NCI-H146 (cell line): Measurements from ENCODE around the gene SIGLEC15.
A peak's percentile ranks its signal among the peaks of the same experiment; 100 is the strongest.
"Not testable (repeated sequence)": the region's sequence is repeated elsewhere in the genome, so short reads cannot be mapped to it uniquely, and the experiment has no call there.

ENCODE experiments used
- DNase-seq: peaks from one replicate; lab custom pipeline; 2025; lab: John Stamatoyannopoulos, UW

Gene SIGLEC15, protein sequence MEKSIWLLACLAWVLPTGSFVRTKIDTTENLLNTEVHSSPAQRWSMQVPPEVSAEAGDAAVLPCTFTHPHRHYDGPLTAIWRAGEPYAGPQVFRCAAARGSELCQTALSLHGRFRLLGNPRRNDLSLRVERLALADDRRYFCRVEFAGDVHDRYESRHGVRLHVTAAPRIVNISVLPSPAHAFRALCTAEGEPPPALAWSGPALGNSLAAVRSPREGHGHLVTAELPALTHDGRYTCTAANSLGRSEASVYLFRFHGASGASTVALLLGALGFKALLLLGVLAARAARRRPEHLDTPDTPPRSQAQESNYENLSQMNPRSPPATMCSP

DNA sequence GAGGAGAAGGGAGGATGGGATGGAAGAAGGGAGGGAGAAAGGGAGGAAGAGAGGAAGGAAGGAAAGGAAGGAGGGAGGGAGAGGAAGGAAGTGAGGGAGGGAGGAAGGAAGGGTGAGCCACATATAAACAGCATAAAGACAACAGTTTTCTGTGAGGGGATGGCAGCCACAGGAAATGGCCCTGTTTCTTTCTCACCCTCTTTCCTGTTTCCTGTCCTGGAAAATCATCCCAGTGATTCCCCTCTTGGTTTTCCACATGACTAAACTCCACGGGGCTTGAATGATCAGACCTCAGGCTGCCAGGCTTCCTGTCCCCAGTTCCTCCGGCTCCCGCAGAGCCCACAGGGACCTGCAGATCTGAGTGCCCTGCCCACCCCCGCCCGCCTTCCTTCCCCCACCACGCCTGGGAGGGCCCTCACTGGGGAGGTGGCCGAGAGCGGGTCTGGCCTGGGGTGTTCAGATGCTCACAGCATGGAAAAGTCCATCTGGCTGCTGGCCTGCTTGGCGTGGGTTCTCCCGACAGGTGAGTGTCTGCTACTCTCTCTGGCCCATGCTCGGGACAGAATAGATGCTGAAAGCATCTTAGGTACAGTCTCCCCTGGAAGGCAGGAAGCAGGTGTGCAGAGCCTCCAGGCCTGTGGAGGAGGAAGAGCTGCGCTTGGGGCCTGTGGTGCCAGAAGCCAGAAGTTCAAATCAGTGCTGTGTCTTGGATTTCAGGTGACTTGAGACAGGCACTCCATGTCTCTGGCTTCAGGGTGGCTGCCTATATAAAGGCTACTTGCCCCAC, at the start of gene SIGLEC15:
Gene SIGLEC15 (plus strand): TSS at position 418 of the 787 bp plus-strand sequence. CDS start 54 bp downstream, at position 472.
- peak; percentile 54 for DNase-seq

DNA sequence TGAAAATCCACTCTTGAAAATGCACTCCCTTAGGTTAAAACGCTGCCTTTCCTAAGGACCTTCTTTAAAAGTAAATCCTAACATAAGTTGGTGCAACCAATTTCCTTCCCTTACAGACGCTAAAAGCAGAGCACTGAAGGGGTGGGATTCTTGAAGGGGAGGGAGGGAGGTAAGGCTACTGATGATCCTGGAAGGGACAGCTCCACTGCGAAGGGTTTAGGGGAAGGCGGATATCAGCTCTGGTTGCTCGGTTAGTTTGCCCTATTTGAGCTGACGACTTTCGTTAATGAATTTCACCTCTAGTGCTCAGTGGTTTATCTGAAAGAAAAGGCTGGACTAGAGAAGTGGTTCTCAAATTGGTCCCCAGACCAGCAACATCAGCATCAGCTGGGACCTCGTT, 49.7 kb upstream of the SIGLEC15 start:
- no peak for DNase-seq

DNA sequence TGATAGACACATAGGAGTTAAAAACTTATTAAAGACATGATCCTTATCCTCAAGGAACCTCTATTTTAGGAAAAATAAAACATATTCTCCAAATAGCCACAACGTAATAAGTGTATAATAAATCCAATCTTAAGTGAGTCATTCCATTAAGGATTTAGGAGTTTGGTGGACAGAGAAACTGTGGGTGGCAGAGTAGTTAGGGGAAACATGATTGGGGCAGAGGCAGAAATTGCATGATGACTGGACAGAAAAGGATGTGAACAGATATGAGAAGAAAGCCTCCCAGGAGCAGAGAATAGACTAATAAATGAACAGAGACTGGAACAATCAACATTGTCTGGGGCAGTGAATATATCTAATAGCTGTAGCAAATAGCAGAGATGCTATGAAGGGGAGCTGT, 48.1 kb upstream of the SIGLEC15 start:
- DNase-seq: no peak

DNA sequence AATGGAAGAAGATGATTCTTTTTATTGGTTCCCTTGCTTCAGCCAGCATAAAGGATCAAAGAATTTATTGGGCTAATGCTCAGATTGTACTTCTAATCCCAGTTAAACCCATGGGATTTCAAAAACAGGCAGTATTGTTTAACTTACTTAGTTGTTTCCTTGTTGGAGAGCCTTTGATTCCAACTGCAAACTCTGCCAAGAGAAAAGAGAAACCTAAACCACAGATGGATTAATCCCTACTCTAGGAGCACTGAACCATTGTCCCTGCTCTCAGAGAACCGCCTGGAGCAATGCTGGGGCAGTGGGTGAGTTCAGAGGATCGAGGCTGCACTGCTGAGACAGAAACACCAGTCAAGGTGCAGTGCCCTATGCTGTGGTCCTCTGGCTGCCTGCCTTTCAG, 44.9 kb upstream of the SIGLEC15 start:
- DNase-seq: no peak

DNA sequence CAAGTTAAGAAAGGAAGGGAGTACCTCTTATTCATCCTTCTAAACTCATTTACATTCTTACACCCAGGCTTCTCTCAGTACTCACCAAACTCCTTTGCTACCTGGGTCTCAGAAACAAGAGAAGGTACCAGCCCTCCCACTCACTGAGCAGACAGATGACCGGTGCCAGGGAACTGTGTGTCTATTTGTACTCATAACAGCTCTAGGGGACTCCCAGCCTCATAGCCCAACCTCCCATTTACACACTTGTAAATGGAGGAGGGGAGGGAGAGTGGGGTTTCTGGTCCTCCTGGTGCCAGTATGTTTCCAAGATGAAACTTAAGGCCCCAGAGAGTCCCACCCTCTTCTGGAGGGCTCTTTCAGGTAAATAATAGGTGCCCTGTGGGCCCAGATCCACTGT, 42.8 kb upstream of the SIGLEC15 start:
- no peak for DNase-seq

DNA sequence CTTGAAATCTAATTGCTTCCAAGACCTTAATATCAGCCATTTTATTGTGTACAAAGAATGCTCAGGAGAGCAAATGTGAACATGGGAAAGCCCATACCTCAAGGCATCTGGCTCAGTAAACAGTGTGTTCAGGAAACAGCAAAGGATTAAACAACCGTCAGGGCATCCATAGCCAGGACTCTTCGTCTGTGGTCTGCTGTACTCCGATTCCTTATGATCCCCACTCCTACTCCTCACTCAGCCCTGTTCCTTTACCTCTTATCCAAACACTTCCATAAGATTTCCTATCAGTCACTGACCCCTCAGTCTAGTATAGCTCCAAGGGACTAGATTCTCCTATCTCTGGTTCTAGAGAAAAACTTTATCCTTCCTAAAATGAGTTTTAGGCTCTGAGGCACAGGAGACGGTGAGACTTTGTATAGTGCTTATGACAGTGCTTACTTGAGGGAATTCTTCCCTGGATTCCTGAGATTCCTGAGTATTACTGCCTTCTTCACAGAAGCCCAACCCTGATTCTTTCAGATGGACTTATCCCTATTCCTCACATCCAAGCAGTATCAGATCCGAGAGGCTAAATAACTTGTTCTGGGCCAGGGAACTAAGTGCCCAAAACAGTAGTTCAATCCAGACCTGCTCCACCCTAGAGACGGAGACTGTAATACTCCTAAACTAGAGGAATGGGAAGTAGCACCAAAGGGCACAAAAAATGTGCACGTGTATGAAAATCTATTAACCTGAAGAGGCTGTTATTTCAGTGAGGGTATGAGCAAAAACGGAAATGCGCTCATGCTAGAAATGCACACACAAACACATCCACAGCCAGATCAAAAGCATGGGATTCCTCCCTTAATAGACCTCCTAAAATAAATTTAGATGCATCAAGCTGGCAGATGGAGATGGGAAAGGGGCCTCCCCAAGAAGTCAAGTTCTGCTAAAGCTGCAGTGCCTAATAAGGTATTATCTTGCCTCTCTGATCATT, 42.1 kb upstream of the SIGLEC15 start:
- DNase-seq: no peak

DNA sequence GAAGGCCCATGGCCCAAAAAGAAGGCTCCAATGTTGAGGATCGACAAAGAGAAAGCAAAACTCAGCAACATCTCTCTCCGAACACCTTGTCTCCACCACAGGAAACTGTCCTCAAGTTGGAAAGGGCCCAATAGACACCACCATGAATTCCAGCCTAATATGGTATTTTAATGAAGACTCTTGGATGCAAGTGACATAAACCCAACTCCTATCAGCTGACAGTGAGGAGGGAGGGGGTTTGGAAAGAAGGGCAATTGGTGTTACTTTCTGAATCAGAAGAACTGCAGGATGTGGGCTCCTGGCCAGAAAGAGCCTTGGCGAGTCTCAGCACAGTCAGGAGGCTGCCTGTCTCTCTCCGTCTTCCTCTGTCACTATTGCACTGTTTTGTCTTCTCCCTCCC, 40.3 kb upstream of the SIGLEC15 start:
- no peak for DNase-seq

DNA sequence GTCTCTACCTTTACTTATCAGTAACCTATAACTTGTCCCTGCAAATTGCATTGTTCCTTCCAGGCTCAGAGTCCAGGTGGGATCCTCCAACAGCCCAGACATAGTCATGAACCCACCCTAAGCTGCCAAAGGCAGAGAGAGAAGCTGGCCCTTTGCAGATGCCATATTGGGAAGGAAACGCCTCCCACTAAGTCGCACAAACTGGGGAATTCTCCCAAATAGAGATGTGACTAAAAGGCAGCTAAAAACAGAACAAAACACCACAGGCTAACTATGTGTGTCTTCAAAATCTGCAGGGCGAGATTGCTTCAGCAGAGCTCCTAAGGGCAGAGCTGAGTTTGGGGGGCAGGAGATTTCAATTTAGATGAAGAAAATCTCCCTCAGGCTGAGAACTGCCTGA, 38.5 kb upstream of the SIGLEC15 start:
- DNase-seq: no peak

DNA sequence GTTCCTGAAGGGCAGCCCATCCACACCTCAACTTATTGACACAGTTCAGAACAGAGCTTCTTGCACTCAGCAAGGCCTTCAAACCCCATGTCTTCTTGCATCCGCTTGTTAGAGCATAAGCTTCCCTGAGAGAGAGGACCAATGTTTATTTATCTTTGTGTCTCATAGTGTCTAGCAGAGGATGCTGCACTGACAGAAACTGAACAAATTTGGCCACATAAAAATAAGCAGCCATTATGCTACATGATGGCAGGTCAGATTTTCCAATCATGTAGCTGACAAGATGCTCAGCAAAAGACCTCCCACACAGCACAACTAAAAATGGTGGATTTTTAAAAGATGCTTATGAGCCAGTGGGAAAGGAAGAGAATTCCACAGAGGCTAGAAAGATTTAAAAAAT, 38.1 kb upstream of the SIGLEC15 start:
- no peak for DNase-seq

DNA sequence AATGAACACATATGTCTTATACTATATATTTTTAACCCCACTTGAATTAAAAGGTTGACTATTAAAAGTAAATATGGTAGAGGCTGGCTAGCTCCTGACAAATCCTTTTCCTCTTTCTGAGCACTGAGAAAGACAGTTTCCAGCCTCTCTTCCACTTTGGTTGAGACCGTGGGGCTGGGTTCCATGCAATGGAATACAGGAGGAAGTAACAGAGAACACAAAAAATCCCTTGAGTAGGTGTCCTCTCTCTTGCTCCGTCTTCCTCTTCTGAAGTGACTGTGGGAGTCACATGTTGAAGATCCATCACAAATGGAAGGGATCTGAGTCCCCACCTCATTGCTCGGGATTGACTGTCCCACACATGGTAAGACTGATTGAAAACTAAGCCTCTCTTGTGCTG, 36.6 kb upstream of the SIGLEC15 start:
- DNase-seq: no peak

DNA sequence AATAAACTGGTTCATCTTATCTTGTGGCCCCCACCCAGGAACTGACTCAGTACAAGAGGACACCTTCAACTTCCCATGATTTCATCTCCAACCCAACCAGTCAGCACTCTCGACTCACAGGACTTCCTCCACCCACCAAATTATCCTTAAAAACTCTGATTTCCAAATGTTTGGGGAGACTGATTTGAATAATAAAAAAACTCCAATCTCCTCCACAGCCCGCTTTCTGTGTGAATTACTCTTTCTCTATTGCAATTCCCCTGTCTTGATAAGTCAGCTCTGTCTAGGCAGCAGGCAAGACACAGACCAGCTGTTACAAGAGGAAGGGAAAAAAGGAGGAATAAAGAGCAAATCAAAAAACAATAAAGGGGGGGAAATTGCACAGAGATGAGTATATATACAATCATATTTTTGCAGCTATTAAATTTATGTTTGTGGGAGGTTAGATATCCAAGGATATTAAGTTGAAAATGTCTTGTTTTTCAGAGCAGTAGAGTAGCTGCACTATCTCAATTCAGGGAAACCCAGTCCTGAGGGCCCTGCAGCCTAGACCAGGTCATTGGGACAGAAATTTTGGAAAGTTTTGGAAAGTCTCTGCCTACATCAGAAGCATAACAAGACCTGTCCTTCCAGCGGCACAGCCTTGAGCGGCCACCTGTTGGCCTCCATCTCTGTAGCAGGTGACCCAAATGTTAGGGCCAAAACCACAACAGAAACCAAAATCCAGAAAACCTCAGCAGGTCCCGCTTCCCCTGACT, 32.8 kb upstream of the SIGLEC15 start:
- DNase-seq: no peak

DNA sequence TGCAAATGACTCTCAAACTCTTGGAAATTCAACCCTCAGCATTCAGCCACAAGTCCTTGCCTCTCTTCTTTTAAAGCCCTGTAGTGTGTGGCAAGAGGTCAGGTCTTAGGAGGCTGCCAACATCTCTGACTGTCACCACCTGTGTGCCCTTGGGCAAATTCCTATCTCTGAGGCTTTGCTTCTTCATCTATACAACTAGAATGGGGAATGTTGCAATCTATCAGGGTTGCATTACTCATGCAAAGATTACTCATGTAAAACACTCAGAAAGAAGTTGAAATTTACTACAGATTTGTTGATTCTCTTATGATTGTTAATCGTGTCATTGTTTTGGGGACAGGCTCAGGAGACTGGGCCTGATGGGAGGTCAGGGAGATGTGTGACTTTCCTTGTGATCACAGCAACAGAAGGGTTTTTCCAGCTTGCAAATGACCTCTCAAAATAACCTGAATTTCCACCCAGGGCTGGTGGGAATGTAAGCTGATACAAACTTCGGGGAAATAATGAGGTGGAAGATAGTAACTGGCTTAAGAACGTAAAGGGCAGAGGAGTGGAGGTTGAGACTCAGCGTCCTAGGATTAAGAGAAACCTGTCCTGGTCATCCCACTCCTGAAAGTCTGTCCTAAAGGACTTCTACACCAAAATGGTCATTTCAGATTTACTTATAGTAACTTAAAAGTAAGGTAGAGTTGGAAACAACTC, 32.1 kb upstream of the SIGLEC15 start:
- no peak for DNase-seq

DNA sequence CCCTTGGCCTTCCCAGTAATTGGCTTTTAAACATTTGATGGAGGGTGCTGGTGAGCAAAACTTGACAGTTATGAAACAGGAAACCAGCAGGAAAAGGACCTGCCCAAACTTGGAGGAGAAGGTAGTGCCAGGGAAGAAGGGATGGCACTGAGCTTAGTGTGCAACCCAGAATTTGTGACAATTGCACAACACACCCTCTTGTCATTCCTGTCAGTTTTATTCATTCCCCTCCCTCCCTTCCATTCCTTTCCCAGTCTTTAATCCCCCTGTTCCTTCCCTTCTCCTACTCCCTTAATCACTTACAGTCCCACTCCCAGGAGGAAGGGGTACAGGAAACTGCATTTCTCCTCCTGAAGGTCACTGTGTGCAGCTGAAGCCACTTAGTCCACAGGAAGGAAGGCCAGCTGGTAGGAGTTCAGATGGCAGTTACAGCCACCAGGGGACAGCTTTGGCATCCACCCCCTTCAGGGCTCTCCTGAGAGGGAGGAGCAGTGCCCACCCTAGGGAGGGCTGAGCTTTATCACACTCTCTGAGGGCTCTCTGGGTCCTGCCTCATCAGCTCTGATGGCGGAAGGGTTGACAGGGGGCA, 24.0 kb upstream of the SIGLEC15 start:
- DNase-seq: no peak

DNA sequence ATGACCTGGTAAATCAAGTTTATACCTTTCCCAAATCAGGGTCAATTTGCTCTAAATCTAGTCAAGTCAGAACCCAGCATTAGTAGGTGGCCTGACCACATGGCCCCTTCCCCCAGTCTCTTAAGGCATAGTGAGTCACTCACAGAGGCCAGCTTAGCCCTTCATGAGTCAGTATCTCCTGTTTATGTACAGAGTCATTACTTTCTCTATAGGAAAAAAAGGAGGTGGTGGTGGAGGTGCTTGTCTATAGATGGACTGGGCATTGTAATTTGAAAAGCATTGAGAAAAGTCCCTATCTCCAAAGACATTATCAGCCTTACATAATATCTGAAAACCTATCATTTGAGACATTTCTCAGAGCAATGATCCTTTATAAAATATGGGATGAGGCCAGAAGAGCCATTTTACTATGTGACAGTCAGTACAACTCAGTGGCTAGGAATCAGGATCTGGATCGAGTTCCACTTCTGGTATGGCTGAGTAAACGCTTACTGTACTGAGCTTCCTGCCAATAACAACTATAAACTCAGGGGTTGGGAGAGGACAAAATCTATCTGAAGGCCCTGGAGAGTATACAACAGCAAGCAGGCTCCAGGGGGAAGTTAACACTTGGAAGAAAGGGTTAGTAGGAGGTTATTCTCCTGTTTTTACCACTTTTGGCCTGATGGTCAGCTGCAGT, 22.5 kb upstream of the SIGLEC15 start:
- DNase-seq: no peak

DNA sequence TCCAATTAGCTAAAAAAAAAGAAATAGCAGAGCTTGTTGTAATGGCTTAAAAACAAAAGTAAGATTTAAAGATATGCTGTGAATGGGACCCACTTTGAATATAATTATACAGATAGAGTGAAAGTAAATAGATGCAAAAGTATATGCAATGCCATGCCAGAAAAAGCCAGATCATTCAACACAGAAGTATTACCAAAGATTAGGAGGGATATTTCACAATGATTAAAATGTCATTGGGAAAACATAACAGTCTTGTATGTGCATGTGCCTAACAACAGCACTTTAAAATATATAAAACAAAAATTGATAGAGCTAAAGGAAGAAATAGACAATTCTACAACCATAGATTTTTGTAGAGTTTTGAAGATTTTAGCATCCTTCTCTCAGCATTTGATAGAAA, 19.9 kb upstream of the SIGLEC15 start:
- no peak for DNase-seq

DNA sequence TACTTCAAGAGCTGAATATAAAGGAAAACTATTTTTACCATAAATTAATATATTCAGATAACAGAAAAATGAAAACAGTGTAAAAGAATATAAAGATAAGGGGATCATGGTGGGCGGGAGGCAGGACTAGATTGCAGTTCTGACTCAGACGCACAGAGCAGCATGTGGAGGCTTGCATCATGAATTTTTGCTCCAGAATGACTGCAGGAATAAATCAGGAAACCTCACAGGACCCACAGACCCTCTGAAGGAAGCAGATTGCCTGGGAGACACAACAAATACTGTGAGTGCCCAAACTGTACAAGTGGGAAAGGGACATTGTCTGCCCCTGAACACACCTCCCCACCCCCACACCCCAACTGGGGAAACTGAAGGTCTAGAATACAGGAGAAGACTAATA, 19.2 kb upstream of the SIGLEC15 start:
- DNase-seq: no peak

DNA sequence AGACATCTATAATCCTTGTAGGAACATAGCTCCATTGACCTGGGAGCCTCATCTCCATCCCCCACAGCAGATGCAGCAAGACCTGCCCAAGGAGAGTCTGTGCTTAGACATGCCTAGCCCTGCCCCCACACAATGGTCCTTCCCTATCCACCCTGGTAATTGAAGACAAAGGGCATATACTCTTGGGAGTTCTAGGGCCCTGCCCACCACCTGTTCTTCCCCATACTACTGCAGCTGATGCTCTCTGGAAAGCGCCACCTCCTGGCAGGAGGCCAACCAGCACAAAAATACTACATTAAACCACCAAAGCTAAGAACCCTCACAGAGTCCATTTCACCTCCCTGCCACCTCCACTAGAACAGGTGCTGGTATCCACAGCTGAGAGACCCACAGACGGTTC, 18.3 kb upstream of the SIGLEC15 start:
- not testable (repeated sequence) for DNase-seq

DNA sequence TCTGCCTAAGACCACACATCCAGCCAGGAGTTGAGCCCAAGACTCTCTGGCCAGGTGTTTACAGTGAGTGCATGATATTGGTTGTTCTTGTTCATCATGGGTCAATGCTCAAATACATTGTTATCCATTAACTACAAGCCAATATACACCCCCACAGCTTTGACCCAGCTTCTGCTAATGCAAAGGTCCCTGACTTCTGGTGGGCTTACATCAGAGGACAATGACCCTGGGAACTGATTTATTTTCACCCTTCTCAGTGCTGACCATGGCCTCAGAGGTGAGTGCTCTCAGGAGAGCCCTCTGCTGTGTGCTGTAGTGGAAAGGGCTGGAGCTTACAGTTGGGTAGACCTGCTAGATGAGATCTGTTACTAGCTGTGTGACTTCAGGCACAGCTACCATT, 10.7 kb upstream of the SIGLEC15 start:
- not testable (repeated sequence) for DNase-seq

DNA sequence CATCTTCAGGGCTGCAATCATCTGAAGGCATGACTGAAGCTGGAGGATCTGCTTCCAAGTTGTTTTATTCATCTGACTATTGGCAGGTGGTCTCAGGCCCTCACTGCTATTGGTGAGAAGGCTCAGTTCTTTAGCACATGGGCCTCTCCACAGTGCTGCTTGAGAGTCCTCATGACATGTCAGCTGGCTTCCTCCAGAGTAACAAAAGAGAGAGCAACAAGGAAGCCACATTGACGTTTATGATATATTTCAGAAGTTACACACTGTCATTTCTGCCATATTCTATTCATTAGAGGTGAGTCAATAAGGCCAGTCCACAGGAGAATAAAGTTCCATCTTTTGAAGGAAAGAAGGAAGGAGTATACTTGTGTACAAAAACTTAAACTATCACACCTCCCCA, 7.9 kb upstream of the SIGLEC15 start:
- no peak for DNase-seq

DNA sequence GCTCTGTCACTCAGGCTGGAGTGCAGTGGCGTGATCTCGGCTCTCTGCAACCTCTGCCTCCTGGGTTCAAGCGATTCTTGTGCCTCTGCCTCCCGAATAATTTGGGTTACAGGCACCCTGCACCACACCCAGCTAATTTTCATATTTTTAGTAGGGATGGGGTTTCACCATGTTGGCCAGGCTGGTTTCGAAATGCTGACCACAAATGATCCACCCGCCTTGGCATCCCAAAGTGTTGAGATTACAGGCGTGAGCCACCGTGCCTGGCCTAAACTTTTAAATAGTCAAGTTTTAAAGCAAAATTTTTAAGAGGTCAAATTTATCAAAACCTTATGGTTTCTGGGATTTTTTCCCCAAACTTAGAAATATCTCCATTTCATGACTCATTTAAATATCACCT, 6.7 kb upstream of the SIGLEC15 start:
- DNase-seq: not testable (repeated sequence)
